Colon (tissue), 2 donors: ENCODE results near the gene ERFE.

Experiments used
- FAIRE-seq: peaks from 2 replicates; lab custom pipeline; 2012; peaks lifted over from hg19 to GRCh38; lab: Jason Lieb, UNC
- donor health status: control.
- donor health status: control.

Gene ERFE

GRCh38 chr2:238155761-238156694 is 2.7 kb upstream of the ERFE start:
- no peak for FAIRE-seq

- no peak for FAIRE-seq
These were observed 1.2 kb upstream of the ERFE start for GRCh38 chr2:238157506-238158017.

GRCh38 chr2:238158018-238158508 is 707 bp upstream of the ERFE start:
- FAIRE-seq, result no peak

GRCh38 chr2:238159071-238159539 is 335 bp downstream of the ERFE start:
- FAIRE-seq, result no peak

GRCh38 chr2:238159661-238160205 is 963 bp downstream of the ERFE start:
- FAIRE-seq, result no peak

- FAIRE-seq, result no peak
These were observed 1.7 kb downstream of the ERFE start for GRCh38 chr2:238160206-238161129.

GRCh38 chr2:238161291-238162051 is 2.7 kb downstream of the ERFE start:
- FAIRE-seq, result no peak

- no peak for FAIRE-seq
These were observed 3.6 kb downstream of the ERFE start for GRCh38 chr2:238162251-238162845.

GRCh38 chr2:238162846-238163441 is 4.2 kb downstream of the ERFE start:
- no peak for FAIRE-seq

GRCh38 chr2:238163481-238164198 is 4.9 kb downstream of the ERFE start:
- FAIRE-seq, result no peak

- FAIRE-seq, result no peak
These were observed 6.1 kb downstream of the ERFE start for GRCh38 chr2:238164906-238165287.

GRCh38 chr2:238165288-238165921 is 6.6 kb downstream of the ERFE start:
- no peak for FAIRE-seq

- no peak for FAIRE-seq
These were observed 7.9 kb downstream of the ERFE start for GRCh38 chr2:238166391-238167343.

GRCh38 chr2:238167344-238167715 is 8.6 kb downstream of the ERFE start:
- FAIRE-seq, result no peak

GRCh38 chr2:238167761-238168160 is 9.0 kb downstream of the ERFE start:
- no peak for FAIRE-seq

- FAIRE-seq, result no peak
These were observed 9.7 kb downstream of the ERFE start for GRCh38 chr2:238168196-238169047.

GRCh38 chr2:238169048-238169707 is 10.4 kb downstream of the ERFE start:
- FAIRE-seq, result no peak
